GM19455 (cell line): ENCODE results near the gene EML2.
"Not testable (repeated sequence)": the region's sequence is repeated elsewhere in the genome, so short reads cannot be mapped to it uniquely, and the experiment has no call there.

ENCODE experiments used
- ATAC-seq: cut with Tn5 transposase; IDR thresholded peaks from one replicate; pipeline ENCODE4 v1.9.1; 2021; ENCODE audit not compliant: unreplicated experiment

Gene EML2

GRCh38 chr19:45621389-45621788 lies 17.8 kb downstream of the EML2 start:
- no peak for ATAC-seq

GRCh38 chr19:45616704-45617017 lies 22.5 kb downstream of the EML2 start:
- no peak for ATAC-seq

GRCh38 chr19:45615795-45616703 lies 23.1 kb downstream of the EML2 start:
- no peak for ATAC-seq

GRCh38 chr19:45615056-45615455 lies 24.1 kb downstream of the EML2 start:
- ATAC-seq = not testable (repeated sequence)

- ATAC-seq = peak; percentile 56
Measured at GRCh38 chr19:45613926-45614725, 25.1 kb downstream of the EML2 start.

- no peak for ATAC-seq
Measured at GRCh38 chr19:45608948-45609347, 30.2 kb downstream of the EML2 start.

GRCh38 chr19:45607071-45608029 lies 31.8 kb downstream of the EML2 start:
- no peak for ATAC-seq

GRCh38 chr19:45601524-45602374 lies 37.4 kb downstream of the EML2 start, which contains the start of gene GPR4:
Gene GPR4, minus strand, starts transcription at chr19:45602212. Its CDS starts 10,346 bp downstream, at chr19:45591866.
- no peak for ATAC-seq

- no peak for ATAC-seq
Measured at GRCh38 chr19:45601115-45601514, 38.1 kb downstream of the EML2 start.

GRCh38 chr19:45600340-45600885 lies 38.8 kb downstream of the EML2 start:
- ATAC-seq = no peak

GRCh38 chr19:45599286-45599685 lies 39.9 kb downstream of the EML2 start:
- no peak for ATAC-seq

GRCh38 chr19:45598267-45599001 lies 40.8 kb downstream of the EML2 start:
- ATAC-seq = no peak

- no peak for ATAC-seq
Measured at GRCh38 chr19:45597425-45598111, 41.6 kb downstream of the EML2 start.

- ATAC-seq = no peak
Measured at GRCh38 chr19:45595814-45596213, 43.4 kb downstream of the EML2 start.

GRCh38 chr19:45593520-45593919 lies 45.7 kb downstream of the EML2 start:
- ATAC-seq = no peak

- ATAC-seq = no peak
Measured at GRCh38 chr19:45592366-45592765, 46.8 kb downstream of the EML2 start.

GRCh38 chr19:45591638-45592005 lies 47.6 kb downstream of the EML2 start:
- ATAC-seq = no peak

GRCh38 chr19:45591004-45591637 lies 48.1 kb downstream of the EML2 start:
- ATAC-seq = no peak
